ENCODE results near the gene CSNK2A1. TPM values are rescaled to one million over a fixed set of nuclear protein-coding genes. Genes with fewer than 3 reads are reported as not detected.
"Not testable (repeated sequence)": the region's sequence is repeated elsewhere in the genome, so short reads cannot be mapped to it uniquely, and the experiment has no call there.

The CSNK2A1 gene
- total RNA-seq, 1 donor from 2014 or later, result 91.5 TPM

- DNase-seq (ENCODE audit: low spot score), result no peak
Measured at GRCh38 chr20:533526-533925, 10.1 kb downstream of the CSNK2A1 start.

DNA sequence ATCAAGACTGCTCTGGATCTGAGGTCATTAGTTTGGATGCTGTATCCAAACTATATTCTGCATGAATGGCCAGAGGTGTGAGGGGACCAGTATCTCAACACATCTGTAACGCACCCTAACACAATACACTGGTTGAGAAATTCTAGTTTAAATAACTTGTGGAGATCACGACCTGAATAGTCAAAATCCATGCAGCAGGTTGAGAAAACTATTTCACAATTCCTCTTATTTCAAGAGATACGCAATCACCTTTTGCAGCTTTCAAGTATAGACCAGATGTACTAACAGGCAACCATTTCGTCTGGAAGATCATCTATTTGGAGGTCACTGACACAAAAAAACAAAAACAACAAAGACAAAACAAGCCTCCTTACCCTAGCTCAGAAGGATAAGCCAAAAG, 11.1 kb downstream of the CSNK2A1 start:
- no peak for DNase-seq (ENCODE audit: low spot score)

DNA sequence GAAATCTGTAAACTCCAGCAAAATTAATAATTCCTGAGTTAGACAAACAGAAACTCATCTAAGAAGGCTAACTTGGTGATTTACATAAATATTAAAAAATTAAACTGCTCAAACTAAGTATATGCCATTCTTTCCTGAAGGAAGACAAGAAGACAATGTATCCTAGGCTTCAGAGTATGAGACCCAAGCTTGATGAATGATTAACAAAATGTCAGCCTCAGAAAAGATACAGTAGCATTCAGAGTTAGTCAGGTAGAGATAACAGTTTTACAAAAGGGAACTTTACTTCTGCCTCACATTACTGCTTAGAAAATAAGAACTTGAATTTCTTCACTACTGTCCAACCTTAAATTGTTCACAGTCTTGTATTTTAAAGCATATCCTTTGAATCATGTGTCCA, 12.0 kb downstream of the CSNK2A1 start:
- DNase-seq (ENCODE audit: low spot score), result no peak

DNA sequence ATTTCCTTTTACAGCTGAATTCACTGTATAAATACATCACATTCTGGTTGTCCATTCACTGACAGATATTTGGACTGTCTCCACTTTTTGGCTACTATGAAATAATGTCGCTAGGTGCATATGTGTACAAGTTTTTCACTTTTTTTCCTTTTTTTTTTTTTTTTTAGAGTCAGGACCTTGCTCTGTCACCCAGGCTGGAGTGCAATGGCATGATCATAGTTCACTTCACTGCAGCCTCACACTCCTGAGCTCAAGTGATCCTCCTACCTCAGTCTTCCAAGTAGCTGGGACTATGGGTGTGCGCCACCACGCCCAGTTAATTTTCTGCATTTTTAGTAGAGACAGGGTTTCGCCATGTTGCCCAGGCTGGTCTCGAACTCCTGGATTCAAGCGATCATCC, 13.3 kb downstream of the CSNK2A1 start:
- DNase-seq (ENCODE audit: low spot score), result no peak

DNA sequence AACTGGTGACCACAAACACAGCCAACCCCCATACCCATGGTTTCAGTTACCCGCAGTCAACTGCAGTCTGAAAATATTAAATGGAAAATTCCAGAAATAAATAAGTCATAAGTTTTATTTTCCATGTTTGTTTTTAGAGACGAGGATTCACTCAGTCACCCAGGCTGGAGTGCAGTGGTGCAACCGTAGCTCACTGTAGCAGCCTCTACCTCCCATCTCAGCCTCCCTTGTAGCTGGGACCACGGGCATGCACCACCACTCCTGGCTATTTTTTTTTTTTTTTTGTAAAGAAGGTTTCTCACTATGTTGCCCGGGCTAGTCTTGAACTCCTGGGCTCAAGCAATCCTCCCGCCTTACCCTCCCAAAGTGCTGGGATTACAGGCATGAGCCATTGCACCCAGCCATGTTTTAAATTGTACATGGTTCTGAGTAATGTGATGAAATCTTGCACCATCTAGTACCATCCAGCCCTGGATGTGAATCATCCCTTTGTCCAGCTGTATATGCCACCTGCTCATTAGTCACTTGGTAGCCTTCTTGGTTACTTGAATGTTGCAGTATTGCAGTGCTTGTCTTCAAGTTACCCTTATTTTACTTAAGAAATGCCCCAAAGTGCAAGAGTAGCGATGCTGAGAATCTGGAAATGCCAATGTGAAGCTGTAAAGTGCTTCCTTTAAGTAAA, 14.5 kb downstream of the CSNK2A1 start:
- no peak for DNase-seq (ENCODE audit: low spot score)

- DNase-seq (ENCODE audit: low spot score), result no peak
Measured at GRCh38 chr20:527571-527886, 16.1 kb downstream of the CSNK2A1 start.

- no peak for DNase-seq (ENCODE audit: low spot score)
Measured at GRCh38 chr20:521860-522259, 21.7 kb downstream of the CSNK2A1 start.

GRCh38 chr20:519999-520398, 23.6 kb downstream of the CSNK2A1 start:
- no peak for DNase-seq (ENCODE audit: low spot score)

DNA sequence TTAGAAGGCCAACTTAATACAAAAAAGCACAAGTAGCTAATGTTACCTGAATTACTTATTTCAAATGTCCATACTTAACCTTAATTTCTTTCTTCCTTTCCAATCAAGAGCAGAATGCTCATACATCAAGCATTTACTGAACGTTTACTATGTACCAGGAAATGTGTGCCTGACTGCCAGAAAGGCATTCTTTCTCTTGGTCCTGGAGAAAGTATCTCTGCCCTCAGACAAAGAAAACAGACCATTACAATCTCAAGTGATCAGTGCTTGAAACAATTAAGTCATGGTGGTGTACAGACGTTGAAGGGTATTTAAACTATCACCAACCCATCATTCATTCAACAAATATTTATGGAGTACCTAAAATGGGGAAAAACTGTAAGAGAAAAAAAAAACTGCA, 26.4 kb downstream of the CSNK2A1 start:
- no peak for DNase-seq (ENCODE audit: low spot score)

DNA sequence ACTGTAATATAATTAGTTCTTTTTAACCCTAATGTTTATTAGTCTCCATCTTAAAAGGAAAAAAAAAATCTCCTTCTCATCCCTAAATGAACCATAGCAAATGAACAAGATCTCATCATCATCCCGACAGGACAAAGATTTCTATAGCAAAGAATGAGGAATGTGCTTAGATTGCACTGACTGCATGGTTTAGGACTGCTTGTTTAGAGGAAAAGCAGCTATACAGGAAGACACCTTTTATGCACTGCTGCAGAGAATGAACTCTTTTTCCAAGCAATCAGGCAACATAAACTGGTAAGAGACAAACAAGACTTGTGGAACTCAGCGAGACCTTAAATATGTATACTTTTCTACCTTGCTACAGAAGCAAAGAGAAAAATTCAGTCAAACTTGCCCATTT, 26.8 kb downstream of the CSNK2A1 start:
- no peak for DNase-seq (ENCODE audit: low spot score)

- DNase-seq (ENCODE audit: low spot score), result no peak
Measured at GRCh38 chr20:515696-516095, 27.9 kb downstream of the CSNK2A1 start.

GRCh38 chr20:513429-513828, 30.2 kb downstream of the CSNK2A1 start:
- DNase-seq (ENCODE audit: low spot score), result no peak

DNA sequence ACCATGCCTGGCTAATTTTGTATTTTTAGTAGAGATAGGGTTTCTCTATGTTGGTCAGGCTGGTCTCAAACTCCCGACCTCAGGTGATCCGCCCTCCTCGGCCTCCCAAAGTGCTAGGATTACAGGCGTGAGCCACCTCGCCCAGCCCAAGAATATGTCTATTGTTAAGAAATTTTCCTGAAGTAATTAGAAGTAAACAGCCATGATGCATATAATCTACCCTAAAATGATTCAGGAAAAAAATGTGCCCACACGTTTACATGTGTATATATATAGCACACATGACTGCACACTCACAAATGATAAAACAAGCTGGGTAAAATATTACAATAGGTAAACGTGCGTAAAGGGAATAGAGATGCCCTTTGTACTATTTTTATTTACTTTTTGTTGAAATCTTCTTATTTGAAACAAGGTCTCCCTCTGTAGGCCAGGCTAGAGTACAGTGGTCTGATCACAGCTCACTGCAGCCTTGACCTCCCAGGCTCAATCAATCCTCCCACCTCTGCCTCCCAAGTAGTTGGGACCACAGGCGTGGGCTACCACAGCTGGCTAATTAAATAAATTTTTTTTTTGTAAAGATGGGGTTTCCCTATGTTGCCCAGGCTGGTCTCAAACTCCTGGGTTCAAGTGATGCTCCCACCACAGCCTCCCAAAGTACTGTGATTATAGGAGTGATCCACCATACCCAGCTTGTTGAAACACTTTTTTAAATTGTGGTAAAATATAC, 33.1 kb downstream of the CSNK2A1 start:
- DNase-seq (ENCODE audit: low spot score), result not testable (repeated sequence)

- not testable (repeated sequence) for DNase-seq (ENCODE audit: low spot score)
Measured at GRCh38 chr20:508364-508787, 35.2 kb downstream of the CSNK2A1 start.

DNA sequence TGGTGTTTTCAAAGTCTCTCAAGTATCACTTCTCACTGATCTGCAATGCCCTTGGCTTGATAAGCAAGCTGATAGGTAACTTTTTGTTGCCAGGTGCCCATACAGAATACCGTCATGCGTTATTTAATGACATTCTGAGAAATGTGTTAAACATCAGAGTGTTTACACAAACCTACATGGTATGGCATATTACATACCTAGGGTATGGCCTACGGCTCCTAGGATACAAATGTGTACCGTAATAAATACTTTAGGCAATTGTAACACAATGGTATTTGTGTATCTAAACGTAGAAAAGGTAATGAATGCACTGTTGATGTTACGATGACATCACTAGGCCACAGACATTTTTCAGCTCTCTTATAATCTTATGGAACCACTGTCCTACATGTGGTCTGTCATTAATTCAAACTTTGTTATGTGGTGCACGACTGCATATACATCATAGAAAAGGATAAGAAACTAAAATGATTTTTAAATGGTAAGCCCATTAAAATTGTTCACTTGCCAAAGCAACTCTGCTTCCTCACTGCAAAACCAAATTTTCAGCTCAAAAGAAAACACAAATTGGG, 35.7 kb downstream of the CSNK2A1 start:
- DNase-seq (ENCODE audit: low spot score), result no peak

- no peak for DNase-seq (ENCODE audit: low spot score)
Measured at GRCh38 chr20:507006-507758, 36.4 kb downstream of the CSNK2A1 start.

DNA sequence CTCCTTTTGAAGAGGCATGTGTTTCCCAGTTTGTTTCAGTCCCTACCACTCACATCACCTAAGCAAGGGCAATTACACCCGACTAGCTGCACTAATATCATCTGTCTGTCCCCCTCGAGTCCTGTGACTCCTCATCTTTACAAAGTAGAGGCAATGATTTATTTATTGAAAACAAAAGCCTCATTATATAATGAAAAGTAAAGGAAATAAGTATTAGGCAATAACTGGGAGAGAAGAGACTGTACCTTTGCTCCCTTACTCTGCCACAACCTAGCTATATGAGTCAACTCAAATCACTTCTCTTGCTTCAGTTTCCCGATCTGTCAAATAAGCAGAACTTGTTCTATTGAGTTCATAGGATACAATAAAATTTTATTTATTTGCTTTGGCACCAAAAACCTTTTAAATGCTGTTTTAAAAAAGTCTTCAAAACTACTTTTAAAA, 38.9 kb downstream of the CSNK2A1 start:
- no peak for DNase-seq (ENCODE audit: low spot score)

- no peak for DNase-seq (ENCODE audit: low spot score)
Measured at GRCh38 chr20:503048-503737, 40.4 kb downstream of the CSNK2A1 start.

DNA sequence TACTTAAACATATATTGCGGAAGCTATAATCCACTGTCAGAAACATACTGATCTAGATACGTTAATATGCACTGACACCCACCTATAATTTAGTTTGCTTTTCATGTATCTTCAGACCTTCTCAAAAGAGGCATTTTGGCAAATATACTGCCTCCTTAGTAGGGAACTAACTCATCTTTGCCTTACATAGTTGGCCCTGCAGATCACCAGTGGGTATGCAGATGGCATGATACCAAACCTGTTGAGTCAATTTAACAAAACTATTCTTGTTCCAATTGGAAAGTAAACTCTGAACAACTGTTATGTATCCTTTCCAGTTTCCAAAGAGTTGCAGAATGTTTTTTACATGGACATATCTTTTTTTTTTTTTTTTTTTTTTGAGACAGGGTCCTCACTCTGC, 45.6 kb downstream of the CSNK2A1 start:
- no peak for DNase-seq (ENCODE audit: low spot score)

GRCh38 chr20:496126-496696, 47.4 kb downstream of the CSNK2A1 start:
- no peak for DNase-seq (ENCODE audit: low spot score)

GRCh38 chr20:492159-492558, 51.4 kb downstream of the CSNK2A1 start:
- no peak for DNase-seq (ENCODE audit: low spot score)
